SK-N-SH (cell line): ENCODE data around the gene XRN1. TPM values are rescaled to one million over a fixed set of nuclear protein-coding genes. Genes with fewer than 3 reads are reported as not detected.

Source experiments
- CTCF ChIA-PET: fragments of 300-600, 350-600 bp; formaldehyde crosslinking; extraction: SDS; loops from one replicate; lab custom pipeline; 2021; lab: Yijun Ruan, JAX
- POLR2A ChIA-PET: fragments of 350-600 bp; sonication (Branson Sonifier 250); formaldehyde crosslinking; extraction: SDS; loops from one replicate; lab custom pipeline; 2020; ENCODE audit warnings: antibody characterized with exemption, inconsistent platforms; lab: Yijun Ruan, JAX
- DNase-seq: peaks from one replicate; pipeline ENCODE4 v3.0.0; 2012
- H2AFZ ChIP-seq: fragments of 200-600 bp; sonication (generic); 2 replicates; pipeline ENCODE4 v1.8.1; 2016; ENCODE audit warnings: antibody characterized with exemption, mild to moderate bottlenecking, low read depth
- H3F3A ChIP-seq: fragments of 200-600 bp; sonication (generic); replicated peaks from 2 replicates; pipeline ENCODE3; 2016; ENCODE audit warnings: antibody characterized with exemption, mild to moderate bottlenecking; ENCODE audit not compliant: insufficient read depth
- H3K27ac ChIP-seq, 2 experiments: fragments of 200-500 bp in 1 of 2; fragments of 200-600 bp in 1 of 2; sonication (Bioruptor generic) in 1 of 2; sonication (generic), shearing (Covaris generic) in 1 of 2; 2 replicates each; pipeline versions ENCODE4 v1.5.1 to v1.6.1; 2014 to 2016; ENCODE audit warnings: low read depth in 2 of 2, inconsistent platforms in 1 of 2, low read length in 1 of 2, mild to moderate bottlenecking in 1 of 2, mixed read lengths in 1 of 2
- H3K27me3 ChIP-seq: fragments of 200-600 bp; sonication (generic), shearing (Covaris generic); 2 replicates; pipeline ENCODE4 v1.6.1; 2016; ENCODE audit warnings: mixed run types; ENCODE audit not compliant: insufficient read depth
- H3K36me3 ChIP-seq, 2 experiments: fragments of 200-500 bp in 1 of 2; fragments of 200-600 bp in 1 of 2; sonication (Bioruptor generic) in 1 of 2; sonication (generic) in 1 of 2; replicated peaks in 1 of 2; 2 replicates each; pipeline versions ENCODE3 to v1.5.1; 2014 to 2016; ENCODE audit warnings: low read length in 1 of 2, mild to moderate bottlenecking in 1 of 2; ENCODE audit not compliant: insufficient read depth in 2 of 2, control insufficient read depth in 1 of 2
- H3K4me1 ChIP-seq, 2 experiments: fragments of 200-500 bp in 1 of 2; fragments of 200-600 bp in 1 of 2; sonication (Bioruptor generic) in 1 of 2; sonication (generic), shearing (Covaris generic) in 1 of 2; 2 replicates each; pipeline versions ENCODE4 v1.5.1 to v1.6.1; 2014 to 2016; ENCODE audit warnings: low read depth in 1 of 2, low read length in 1 of 2, mixed run types in 1 of 2; ENCODE audit not compliant: insufficient read depth in 2 of 2, control insufficient read depth in 1 of 2
- H3K4me2 ChIP-seq: fragments of 200-600 bp; sonication (generic), shearing (Covaris generic); 2 replicates; pipeline ENCODE4 v1.6.1; 2017; ENCODE audit warnings: mixed run types
- H3K4me3 ChIP-seq, 2 experiments: fragments of 200-500 bp in 1 of 2; fragments of 200-600 bp in 1 of 2; sonication (Bioruptor generic) in 1 of 2; sonication (generic), shearing (Covaris generic) in 1 of 2; 2 replicates each; pipeline versions ENCODE4 v1.5.1 to v1.8.1; 2014 to 2016; ENCODE audit warnings: low read depth in 2 of 2, inconsistent platforms in 1 of 2, low read length in 1 of 2, mild to moderate bottlenecking in 1 of 2, mixed read lengths in 1 of 2, moderate library complexity in 1 of 2
- H3K79me2 ChIP-seq: fragments of 200-600 bp; sonication (generic); 2 replicates; pipeline ENCODE4 v1.8.1; 2017; ENCODE audit warnings: mild to moderate bottlenecking; ENCODE audit not compliant: insufficient read depth
- H3K9ac ChIP-seq: fragments of 200-600 bp; sonication (generic); 2 replicates; pipeline ENCODE4 v1.6.1; 2017; ENCODE audit warnings: mixed run types
- H3K9me2 ChIP-seq: fragments of 200-600 bp; sonication (generic); 2 replicates; pipeline ENCODE4 v1.6.1; 2017; ENCODE audit warnings: mixed run types
- H3K9me3 ChIP-seq: fragments of 200-600 bp; sonication (generic); 2 replicates; pipeline ENCODE4 v1.6.1; 2017; ENCODE audit warnings: mixed run types, mild to moderate bottlenecking, moderate library complexity
- H4K20me1 ChIP-seq: fragments of 200-600 bp; sonication (generic); 2 replicates; pipeline ENCODE4 v1.6.1; 2017; ENCODE audit warnings: mild to moderate bottlenecking, mixed run types; ENCODE audit not compliant: insufficient read depth
- CHD2 ChIP-seq: fragments of 150-350 bp; IDR thresholded peaks from 2 replicates; pipeline ENCODE4 v1.6.1; 2018; ENCODE audit warnings: low read length; ENCODE audit not compliant: partially characterized antibody
- EZH2phosphoT487 ChIP-seq: fragments of 200-600 bp; sonication (generic); IDR thresholded peaks from 2 replicates; pipeline ENCODE4 v1.6.1; 2017; ENCODE audit warnings: low read depth, mixed run types, mild to moderate bottlenecking, antibody characterized with exemption, moderate library complexity, borderline replicate concordance
- FOXJ3 ChIP-seq: sonication (generic); formaldehyde crosslinking; IDR thresholded peaks from 2 replicates; pipeline ENCODE4 v1.5.1; 2020; ENCODE audit warnings: mild to moderate bottlenecking, missing genetic modification reagents
- GATA2 ChIP-seq: sonication (generic); formaldehyde crosslinking; IDR thresholded peaks from 2 replicates; pipeline ENCODE4 v1.5.0; 2020; ENCODE audit warnings: mild to moderate bottlenecking, missing genetic modification reagents
- JUND ChIP-seq: IDR thresholded peaks from 2 replicates; pipeline ENCODE4 v1.4.0; 2012
- MEF2A ChIP-seq: IDR thresholded peaks from 2 replicates; pipeline ENCODE4 v1.4.0; 2012; ENCODE audit warnings: low read depth, borderline replicate concordance
- NFIC ChIP-seq: IDR thresholded peaks from 2 replicates; pipeline ENCODE4 v1.4.0; 2012; ENCODE audit warnings: borderline replicate concordance
- POLR2AphosphoS5 ChIP-seq: IDR thresholded peaks from 2 replicates; pipeline ENCODE4 v1.6.1; 2012; ENCODE audit warnings: low read depth, low read length
- RAD21 ChIP-seq: IDR thresholded peaks from 2 replicates; pipeline ENCODE4 v1.6.1; 2012; ENCODE audit warnings: mild to moderate bottlenecking, low read length
- RFX5 ChIP-seq: IDR thresholded peaks from 2 replicates; pipeline ENCODE4 v1.6.1; 2012; ENCODE audit warnings: mild to moderate bottlenecking, improper control_type of control experiment, low read length
- RXRA ChIP-seq: IDR thresholded peaks from 2 replicates; pipeline ENCODE4 v1.4.0; 2012; ENCODE audit warnings: low read depth, mild to moderate bottlenecking, borderline replicate concordance
- SIN3A ChIP-seq: IDR thresholded peaks from 2 replicates; pipeline ENCODE4 v1.6.1; 2012; ENCODE audit warnings: low read depth, mild to moderate bottlenecking, low read length, moderate library complexity, borderline replicate concordance
- TAF1 ChIP-seq: IDR thresholded peaks from 2 replicates; pipeline ENCODE4 v1.6.1; 2012; ENCODE audit warnings: low read depth, mild to moderate bottlenecking, low read length, moderate library complexity, borderline replicate concordance
- TCF12 ChIP-seq: IDR thresholded peaks from 2 replicates; pipeline ENCODE4 v1.4.0; 2012
- YY1 ChIP-seq: IDR thresholded peaks from 2 replicates; pipeline ENCODE4 v1.4.0; 2012; ENCODE audit warnings: low read depth, mild to moderate bottlenecking
- WGBS: methylation state at CpG from one replicate; pipeline ENCODE4 v1.1.6; 2017; ENCODE audit warnings: low lambda C conversion rate; 5-methylcytosine and 5-hydroxymethylcytosine counted together
- polyA plus RNA-seq, 3 experiments: library from polyadenylated mRNA; depleted of rRNA; stranded (reverse); fragments of >200 nt; gene quantifications; 2 replicates each; pipeline ENCODE4 v1.2.3, GENCODE V29; 2012
- TF ChIP-seq, protein P1 (sequence below): fragments of 150-350 bp; IDR thresholded peaks from 2 replicates; pipeline ENCODE4 v1.6.1; 2017; ENCODE audit warnings: antibody characterized with exemption, low read length, low read depth, borderline replicate concordance
- TF ChIP-seq, protein P2 (sequence below): fragments of 150-350 bp; IDR thresholded peaks from 2 replicates; pipeline ENCODE4 v1.6.1; 2016; ENCODE audit warnings: mild to moderate bottlenecking, low read depth, low read length
- TF ChIP-seq, protein P3 (sequence below): IDR thresholded peaks from 2 replicates; pipeline ENCODE4 v1.6.1; 2012; ENCODE audit warnings: mild to moderate bottlenecking, low read depth, low read length, moderate library complexity

The XRN1 gene
- polyA plus RNA-seq, 1 of the 3 experiments (the other 2 are of a cell fraction) = 2.7 TPM

DNA sequence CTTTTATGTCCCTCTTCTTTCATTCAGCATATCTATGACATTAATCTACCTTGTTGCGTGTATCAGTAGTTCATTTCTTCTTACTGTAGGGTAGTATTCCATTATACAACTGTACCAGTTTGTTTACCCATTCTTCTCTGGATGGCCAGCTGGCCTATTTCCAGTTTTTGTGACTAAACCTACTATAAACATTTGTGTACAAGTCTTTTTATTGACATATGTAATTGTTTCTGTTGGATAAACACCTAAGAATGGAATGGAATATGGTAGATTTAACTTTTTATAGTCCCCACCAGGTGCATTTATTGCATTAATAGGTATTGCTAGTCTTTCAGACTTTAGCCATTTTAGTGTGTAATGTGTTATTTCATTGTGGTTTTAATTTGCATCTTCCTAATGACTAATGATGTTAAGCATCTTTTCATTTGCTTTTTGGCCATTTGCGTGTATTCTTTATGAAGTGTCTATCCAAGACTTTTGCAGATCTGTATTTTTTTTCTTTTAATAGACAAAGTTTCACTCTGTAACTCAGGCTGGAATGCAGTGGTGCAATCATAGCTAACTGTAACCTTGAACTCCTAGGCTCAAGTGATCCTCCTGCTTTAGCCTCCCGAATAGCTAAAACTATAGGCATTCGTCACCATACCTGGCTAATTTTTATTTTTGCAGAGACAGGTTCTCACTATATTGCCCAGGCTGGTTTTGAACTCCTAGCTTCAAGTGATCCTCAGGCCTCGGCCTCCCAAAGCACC lies 41.9 kb upstream of the XRN1 start (continued):
- TF ChIP-seq EZH2phosphoT487 (no peak), RXRA (no peak), RAD21 (no peak), TAF1 (no peak)

DNA sequence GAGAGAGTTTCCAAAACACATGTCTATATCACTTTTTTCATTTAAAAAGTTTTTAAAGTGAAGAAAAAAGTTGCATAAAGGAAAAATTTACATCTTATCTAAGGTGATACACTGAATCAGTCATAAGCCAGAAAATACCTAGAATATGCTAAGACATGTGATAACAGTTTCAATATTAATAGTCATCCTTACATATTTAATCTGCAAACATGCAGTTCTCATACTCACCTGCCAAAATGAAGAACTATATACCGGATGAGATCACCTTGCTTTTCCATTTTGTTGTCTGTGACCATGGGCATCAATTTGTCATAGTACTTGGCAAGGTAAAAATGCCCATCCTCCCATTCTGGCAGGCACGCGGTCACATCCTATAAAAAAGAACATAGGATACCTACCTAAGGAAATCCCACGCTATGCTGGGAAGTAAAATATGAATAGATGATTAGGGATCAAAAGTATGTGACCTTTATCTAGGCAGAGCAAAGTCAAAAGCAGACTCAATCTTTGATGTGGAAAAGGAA lies 37.1 kb upstream of the XRN1 start:
- H3K36me3 ChIP-seq = peaks cover 39 to 81% of the 10 kb centered on the region in 2 experiments
- no peak overlapping the region for H3K4me2 ChIP-seq
- peaks cover 4% of the 10 kb centered on the region; the same call in 1 of the 2 replicates for H3K9me3 ChIP-seq
- no peaks in the 10 kb centered on the region for H4K20me1 ChIP-seq
- H3K27ac ChIP-seq = no peak overlapping the region
- POLR2A ChIA-PET = no interaction called here
- H3K27me3 ChIP-seq = no peaks in the 10 kb centered on the region
- no peak overlapping the region for H3K4me3 ChIP-seq
- DNase-seq = no peak
- H2AFZ ChIP-seq = no peak overlapping the region
- WGBS = 97% methylated on average over 4 of the region's 4 CpGs
- no peak for TF ChIP-seq POLR2AphosphoS5
- TF ChIP-seq, protein P1, sequence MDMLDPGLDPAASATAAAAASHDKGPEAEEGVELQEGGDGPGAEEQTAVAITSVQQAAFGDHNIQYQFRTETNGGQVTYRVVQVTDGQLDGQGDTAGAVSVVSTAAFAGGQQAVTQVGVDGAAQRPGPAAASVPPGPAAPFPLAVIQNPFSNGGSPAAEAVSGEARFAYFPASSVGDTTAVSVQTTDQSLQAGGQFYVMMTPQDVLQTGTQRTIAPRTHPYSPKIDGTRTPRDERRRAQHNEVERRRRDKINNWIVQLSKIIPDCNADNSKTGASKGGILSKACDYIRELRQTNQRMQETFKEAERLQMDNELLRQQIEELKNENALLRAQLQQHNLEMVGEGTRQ = no peak
- TF ChIP-seq TAF1 = no peak
- no peak for TF ChIP-seq RXRA
- no peak for TF ChIP-seq FOXJ3 (CRISPR knock-in tag)
- TF ChIP-seq GATA2 (CRISPR knock-in tag) = no peak
- no peak for TF ChIP-seq JUND
- no peaks in the 10 kb centered on the region for H3K4me1 ChIP-seq
- H3K9me2 ChIP-seq = no peaks in the 10 kb centered on the region
- no peaks in the 10 kb centered on the region for H3K79me2 ChIP-seq
- CTCF ChIA-PET = interaction anchor here (1.3 kb wide), 1 partner anchor 15 kb away, joined by 3 read pairs; no protein-coding TSS in a partner anchor
- no peaks in the 10 kb centered on the region for H3F3A ChIP-seq
- H3K9ac ChIP-seq = no peak overlapping the region

DNA sequence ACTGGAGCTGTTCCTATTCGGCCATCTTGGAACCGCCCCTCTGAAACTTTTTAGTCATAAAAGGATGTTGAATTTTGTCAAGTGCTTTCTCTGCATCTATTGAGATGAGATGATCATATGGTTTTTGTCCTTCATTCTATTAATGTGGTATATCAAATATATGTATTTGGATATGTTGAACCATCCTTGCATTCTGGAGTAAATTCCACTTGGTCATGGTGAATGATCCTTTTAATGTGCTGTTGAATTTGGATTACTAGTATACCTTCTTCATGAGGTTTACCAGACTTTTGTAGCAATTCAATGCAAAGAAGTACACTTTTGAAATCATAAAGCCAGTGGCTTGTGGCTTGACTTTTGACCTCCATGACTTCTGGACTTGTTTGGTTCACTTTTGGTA lies 33.4 kb upstream of the XRN1 start:
- Histone ChIP-seq H4K20me1 (no peaks in the 10 kb centered on the region), H3F3A (no peaks in the 10 kb centered on the region), H3K79me2 (no peaks in the 10 kb centered on the region), H3K4me1 (no peaks in the 10 kb centered on the region), H2AFZ (no peak overlapping the region), H3K9ac (no peak overlapping the region), H3K4me3 (no peak overlapping the region; a peak in 1 of 4 replicates), H3K36me3 (peaks cover 20 to 58% of the 10 kb centered on the region in 2 experiments), H3K4me2 (no peak overlapping the region), H3K27me3 (no peaks in the 10 kb centered on the region), H3K9me3 (peaks cover 4% of the 10 kb centered on the region; the same call in 1 of the 2 replicates), H3K27ac (no peak overlapping the region), H3K9me2 (no peaks in the 10 kb centered on the region)
- ChIA-PET POLR2A (no interaction called here), CTCF (no interaction called here)
- 100% methylated on average over 2 of the region's 2 CpGs for WGBS
- DNase-seq = no peak
- TF ChIP-seq YY1 (no peak), TCF12 (no peak), SIN3A (no peak), GATA2 (CRISPR knock-in tag) (no peak), MEF2A (no peak), CHD2 (no peak), POLR2AphosphoS5 (no peak), FOXJ3 (CRISPR knock-in tag) (no peak), NFIC (no peak), RFX5 (no peak)
- TF ChIP-seq, protein P1 = no peak
- TF ChIP-seq, protein P2, sequence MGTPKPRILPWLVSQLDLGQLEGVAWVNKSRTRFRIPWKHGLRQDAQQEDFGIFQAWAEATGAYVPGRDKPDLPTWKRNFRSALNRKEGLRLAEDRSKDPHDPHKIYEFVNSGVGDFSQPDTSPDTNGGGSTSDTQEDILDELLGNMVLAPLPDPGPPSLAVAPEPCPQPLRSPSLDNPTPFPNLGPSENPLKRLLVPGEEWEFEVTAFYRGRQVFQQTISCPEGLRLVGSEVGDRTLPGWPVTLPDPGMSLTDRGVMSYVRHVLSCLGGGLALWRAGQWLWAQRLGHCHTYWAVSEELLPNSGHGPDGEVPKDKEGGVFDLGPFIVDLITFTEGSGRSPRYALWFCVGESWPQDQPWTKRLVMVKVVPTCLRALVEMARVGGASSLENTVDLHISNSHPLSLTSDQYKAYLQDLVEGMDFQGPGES = no peak
- TF ChIP-seq, protein P3, sequence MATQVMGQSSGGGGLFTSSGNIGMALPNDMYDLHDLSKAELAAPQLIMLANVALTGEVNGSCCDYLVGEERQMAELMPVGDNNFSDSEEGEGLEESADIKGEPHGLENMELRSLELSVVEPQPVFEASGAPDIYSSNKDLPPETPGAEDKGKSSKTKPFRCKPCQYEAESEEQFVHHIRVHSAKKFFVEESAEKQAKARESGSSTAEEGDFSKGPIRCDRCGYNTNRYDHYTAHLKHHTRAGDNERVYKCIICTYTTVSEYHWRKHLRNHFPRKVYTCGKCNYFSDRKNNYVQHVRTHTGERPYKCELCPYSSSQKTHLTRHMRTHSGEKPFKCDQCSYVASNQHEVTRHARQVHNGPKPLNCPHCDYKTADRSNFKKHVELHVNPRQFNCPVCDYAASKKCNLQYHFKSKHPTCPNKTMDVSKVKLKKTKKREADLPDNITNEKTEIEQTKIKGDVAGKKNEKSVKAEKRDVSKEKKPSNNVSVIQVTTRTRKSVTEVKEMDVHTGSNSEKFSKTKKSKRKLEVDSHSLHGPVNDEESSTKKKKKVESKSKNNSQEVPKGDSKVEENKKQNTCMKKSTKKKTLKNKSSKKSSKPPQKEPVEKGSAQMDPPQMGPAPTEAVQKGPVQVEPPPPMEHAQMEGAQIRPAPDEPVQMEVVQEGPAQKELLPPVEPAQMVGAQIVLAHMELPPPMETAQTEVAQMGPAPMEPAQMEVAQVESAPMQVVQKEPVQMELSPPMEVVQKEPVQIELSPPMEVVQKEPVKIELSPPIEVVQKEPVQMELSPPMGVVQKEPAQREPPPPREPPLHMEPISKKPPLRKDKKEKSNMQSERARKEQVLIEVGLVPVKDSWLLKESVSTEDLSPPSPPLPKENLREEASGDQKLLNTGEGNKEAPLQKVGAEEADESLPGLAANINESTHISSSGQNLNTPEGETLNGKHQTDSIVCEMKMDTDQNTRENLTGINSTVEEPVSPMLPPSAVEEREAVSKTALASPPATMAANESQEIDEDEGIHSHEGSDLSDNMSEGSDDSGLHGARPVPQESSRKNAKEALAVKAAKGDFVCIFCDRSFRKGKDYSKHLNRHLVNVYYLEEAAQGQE = no peak
